AG04449 (cell line): Measurements from ENCODE around the gene TYRO3.
A peak's percentile ranks its signal among the peaks of the same experiment; 100 is the strongest.

Source experiments
- CTCF ChIA-PET: fragments of 350-600 bp; formaldehyde crosslinking; extraction: SDS; loops from one replicate; lab custom pipeline; 2021; ENCODE audit warnings: antibody characterized with exemption; lab: Yijun Ruan, JAX
- POLR2A ChIA-PET: fragments of 400-600, 350-600 bp; formaldehyde crosslinking; extraction: SDS; loops from one replicate; lab custom pipeline; 2020; ENCODE audit warnings: antibody characterized with exemption, inconsistent platforms; lab: Yijun Ruan, JAX
- DNase-seq: peaks from one replicate; pipeline ENCODE4 v3.0.0-alpha.2; 2010; ENCODE audit warnings: low read depth, low spot score
- H3K4me3 ChIP-seq: 2 replicates; pipeline ENCODE4 v1.5.1; 2011; ENCODE audit warnings: low read depth, mild to moderate bottlenecking, control low read depth, low read length
- CTCF ChIP-seq: IDR thresholded peaks from one replicate; pipeline ENCODE4 v1.5.1; 2011; ENCODE audit warnings: mild to moderate bottlenecking, moderate library complexity, low read length, control low read depth, inconsistent platforms; ENCODE audit not compliant: insufficient read depth; ENCODE audit errors: missing control alignments

The TYRO3 gene

DNA sequence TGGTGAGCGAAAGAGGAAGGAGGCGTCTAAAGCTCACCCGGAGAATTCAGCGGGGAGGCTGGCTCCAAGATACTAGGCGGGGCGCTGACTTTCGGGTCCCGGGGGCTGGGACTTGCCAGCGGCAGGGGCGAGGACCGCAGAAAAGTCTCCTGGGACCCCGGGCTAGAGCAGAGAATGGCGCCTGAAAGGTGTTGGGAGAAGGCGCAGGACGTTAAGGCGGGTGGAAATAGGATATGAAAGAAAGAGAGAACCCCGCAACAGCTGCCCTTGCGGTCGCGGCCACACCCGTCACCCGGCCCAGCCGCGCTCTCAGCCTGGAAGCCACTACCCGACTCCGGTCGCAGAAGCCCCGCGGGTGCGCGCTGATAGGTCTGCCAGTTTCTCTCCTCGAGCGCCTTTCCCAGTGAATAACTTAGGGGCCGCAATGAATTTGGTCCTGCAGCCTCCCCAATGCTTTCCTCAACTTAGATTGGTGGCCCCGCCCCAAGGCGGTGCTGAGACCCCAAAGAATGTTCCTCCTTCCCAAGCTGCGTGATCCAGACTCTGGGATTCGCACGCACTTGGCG, 46.0 kb upstream of the TYRO3 start:
- CTCF ChIA-PET, result interaction anchor here (1.2 kb wide), 1 partner anchor 16 kb away, joined by 4 read pairs; no protein-coding TSS in a partner anchor
- H3K4me3 ChIP-seq, result peak overlapping the region; percentile 15; the same call in 1 of the 2 replicates
- DNase-seq, result no peak
- TF ChIP-seq CTCF, result no peak
- POLR2A ChIA-PET, result no interaction called here

DNA sequence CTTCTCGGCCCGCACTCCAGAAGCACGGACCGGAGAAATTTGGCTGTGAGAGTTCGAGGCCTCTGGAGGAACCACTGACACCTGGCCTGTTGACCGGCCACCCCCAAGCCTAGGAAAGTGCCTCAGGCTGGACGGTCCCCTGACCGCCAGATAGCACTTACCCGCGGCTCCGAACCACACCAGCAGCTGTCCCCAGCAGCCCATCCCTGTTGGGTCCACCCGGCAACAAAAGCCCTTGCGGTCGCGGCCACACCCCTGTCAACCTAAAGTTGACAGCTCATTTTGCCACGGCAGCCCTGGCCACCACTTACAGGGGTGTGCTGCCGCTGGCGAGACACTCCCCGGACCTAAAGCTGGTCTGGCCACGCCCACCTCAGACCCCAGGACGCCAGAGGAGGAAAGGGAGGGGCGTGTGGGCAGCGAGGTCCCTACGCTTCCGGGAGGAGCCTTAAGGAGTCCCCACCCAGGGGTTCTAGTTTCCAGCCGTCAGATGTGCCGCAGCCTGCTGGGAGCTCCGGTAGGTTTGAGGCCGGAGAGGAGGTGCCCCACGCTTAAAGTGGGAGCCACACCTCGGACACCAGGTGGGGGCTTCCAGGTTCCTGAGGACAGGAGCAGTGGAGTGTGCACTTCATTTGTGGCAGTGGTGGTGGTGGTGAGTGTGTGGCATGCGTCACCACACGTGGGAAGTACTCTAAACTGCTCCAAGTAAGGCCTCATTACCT, 45.3 kb upstream of the TYRO3 start, which contains the start of gene LTK:
TSS of gene LTK (minus strand) at position 322 of the 722 bp plus-strand sequence. CDS start at position 204, 118 bp downstream.
- DNase-seq, result no peak
- ChIA-PET CTCF (interaction anchor here (1.2 kb wide), 1 partner anchor 15 kb away, joined by 4 read pairs; no protein-coding TSS in a partner anchor), POLR2A (no interaction called here)
- TF ChIP-seq CTCF, result no peak
- H3K4me3 ChIP-seq, result peak within 1 kb of the TSS; percentile 15; the same call in 1 of the 2 replicates

GRCh38 chr15:41517895-41518449, 41.0 kb upstream of the TYRO3 start:
- DNase-seq, result no peak
- POLR2A ChIA-PET, result interaction anchor here (0.6 kb wide), 1 partner anchor 26 kb away, joined by 3 read pairs; the partner anchor contains the start of gene RPAP1
- no peak for TF ChIP-seq CTCF
- CTCF ChIA-PET, result no interaction called here
- no peak overlapping the region for H3K4me3 ChIP-seq

- H3K4me3 ChIP-seq, result no peak overlapping the region
- ChIA-PET CTCF (no interaction called here), POLR2A (interaction anchor here (0.5 kb wide), 1 partner anchor 64 kb away, joined by 3 read pairs; no protein-coding TSS in a partner anchor)
- TF ChIP-seq CTCF, result no peak
- DNase-seq, result no peak
Observed at GRCh38 chr15:41520636-41521035, 38.4 kb upstream of the TYRO3 start.

GRCh38 chr15:41521614-41522013, 37.4 kb upstream of the TYRO3 start:
- ChIA-PET CTCF (no interaction called here), POLR2A (no interaction called here)
- no peak for TF ChIP-seq CTCF
- DNase-seq, result no peak
- no peak overlapping the region for H3K4me3 ChIP-seq

DNA sequence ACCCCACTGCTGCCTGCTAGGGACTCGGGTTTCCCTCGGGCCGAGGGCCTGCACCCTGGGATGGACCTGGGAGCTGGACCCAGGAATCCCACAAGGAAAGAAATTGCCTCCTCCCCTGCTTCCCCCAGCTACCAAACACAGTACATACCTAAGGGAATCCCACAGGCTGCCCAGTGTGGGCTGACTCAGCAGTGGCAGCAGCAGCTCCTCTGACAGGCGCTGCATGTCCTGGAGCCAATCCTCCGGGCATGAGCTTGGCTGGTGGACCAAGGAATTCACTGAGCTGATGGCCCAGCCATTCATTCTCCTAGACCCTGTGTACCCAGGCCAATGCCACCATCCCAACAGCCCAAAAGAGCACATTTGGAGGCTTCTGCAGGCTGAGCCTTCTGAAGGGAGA, 35.9 kb upstream of the TYRO3 start:
- POLR2A ChIA-PET, result interaction anchor here (0.7 to 1.1 kb wide), 2 partner anchors 28 to 58 kb away, joined by 3 read pairs; no protein-coding TSS in a partner anchor
- CTCF ChIA-PET, result interaction anchor here (1.0 kb wide), 1 partner anchor 57 kb away, joined by 3 read pairs; no protein-coding TSS in a partner anchor
- H3K4me3 ChIP-seq, result no peak overlapping the region
- no peak for TF ChIP-seq CTCF
- DNase-seq, result no peak
